ENCODE results near the gene ARHGEF28. TPM values are rescaled to one million over a fixed set of nuclear protein-coding genes. Genes with fewer than 3 reads are reported as not detected.

ARHGEF28 gene
- total and polyA plus RNA-seq, 10 of the 15 experiments (the other 5 are each of a cell fraction or from before 2014, with no cell fraction given): 0.10 to 0.72 (median 0.22) TPM; not detected in 2

- TF ChIP-seq, protein P1, sequence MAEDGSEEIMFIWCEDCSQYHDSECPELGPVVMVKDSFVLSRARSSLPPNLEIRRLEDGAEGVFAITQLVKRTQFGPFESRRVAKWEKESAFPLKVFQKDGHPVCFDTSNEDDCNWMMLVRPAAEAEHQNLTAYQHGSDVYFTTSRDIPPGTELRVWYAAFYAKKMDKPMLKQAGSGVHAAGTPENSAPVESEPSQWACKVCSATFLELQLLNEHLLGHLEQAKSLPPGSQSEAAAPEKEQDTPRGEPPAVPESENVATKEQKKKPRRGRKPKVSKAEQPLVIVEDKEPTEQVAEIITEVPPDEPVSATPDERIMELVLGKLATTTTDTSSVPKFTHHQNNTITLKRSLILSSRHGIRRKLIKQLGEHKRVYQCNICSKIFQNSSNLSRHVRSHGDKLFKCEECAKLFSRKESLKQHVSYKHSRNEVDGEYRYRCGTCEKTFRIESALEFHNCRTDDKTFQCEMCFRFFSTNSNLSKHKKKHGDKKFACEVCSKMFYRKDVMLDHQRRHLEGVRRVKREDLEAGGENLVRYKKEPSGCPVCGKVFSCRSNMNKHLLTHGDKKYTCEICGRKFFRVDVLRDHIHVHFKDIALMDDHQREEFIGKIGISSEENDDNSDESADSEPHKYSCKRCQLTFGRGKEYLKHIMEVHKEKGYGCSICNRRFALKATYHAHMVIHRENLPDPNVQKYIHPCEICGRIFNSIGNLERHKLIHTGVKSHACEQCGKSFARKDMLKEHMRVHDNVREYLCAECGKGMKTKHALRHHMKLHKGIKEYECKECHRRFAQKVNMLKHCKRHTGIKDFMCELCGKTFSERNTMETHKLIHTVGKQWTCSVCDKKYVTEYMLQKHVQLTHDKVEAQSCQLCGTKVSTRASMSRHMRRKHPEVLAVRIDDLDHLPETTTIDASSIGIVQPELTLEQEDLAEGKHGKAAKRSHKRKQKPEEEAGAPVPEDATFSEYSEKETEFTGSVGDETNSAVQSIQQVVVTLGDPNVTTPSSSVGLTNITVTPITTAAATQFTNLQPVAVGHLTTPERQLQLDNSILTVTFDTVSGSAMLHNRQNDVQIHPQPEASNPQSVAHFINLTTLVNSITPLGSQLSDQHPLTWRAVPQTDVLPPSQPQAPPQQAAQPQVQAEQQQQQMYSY (CRISPR knock-in tag; IDR thresholded peaks at IDR 0.05): no peak
Observed at GRCh38 chr5:73591698-73592501, 34.1 kb upstream of the ARHGEF28 start (continued).

DNA sequence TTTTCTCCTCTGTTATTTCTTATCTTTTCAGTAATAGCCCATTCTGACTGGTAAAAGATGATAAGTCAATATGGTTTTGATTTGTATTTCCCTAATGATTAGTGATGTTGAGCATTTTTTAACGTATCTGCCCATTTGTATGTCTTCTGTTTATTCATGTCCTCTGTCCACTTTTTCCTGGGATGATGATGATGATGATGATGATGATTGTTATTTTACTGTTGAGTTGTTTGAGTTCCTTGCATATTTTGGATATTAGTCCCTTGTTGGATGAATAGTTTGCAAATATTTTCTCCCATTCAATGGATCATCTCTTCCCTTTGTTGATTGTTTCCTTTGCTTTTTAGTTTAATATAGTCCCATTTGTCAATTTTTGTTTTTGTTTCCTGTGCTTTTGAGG lies 33.4 kb upstream of the ARHGEF28 start:
- ATAC-seq (no peak), FAIRE-seq (no peak), DNase-seq (ENCODE audit: low read depth, low spot score) (no peak)
- no peak for TF ChIP-seq ZNF24 (IDR thresholded peaks at IDR 0.05)
- no peak for TF ChIP-seq SKIL (IDR thresholded peaks at IDR 0.05; ENCODE audit: low read depth, poor library complexity, severe bottlenecking)
- no peak for TF ChIP-seq RUNX3 (IDR thresholded peaks at IDR 0.05; ENCODE audit: low read length)
- TF ChIP-seq, protein P2, sequence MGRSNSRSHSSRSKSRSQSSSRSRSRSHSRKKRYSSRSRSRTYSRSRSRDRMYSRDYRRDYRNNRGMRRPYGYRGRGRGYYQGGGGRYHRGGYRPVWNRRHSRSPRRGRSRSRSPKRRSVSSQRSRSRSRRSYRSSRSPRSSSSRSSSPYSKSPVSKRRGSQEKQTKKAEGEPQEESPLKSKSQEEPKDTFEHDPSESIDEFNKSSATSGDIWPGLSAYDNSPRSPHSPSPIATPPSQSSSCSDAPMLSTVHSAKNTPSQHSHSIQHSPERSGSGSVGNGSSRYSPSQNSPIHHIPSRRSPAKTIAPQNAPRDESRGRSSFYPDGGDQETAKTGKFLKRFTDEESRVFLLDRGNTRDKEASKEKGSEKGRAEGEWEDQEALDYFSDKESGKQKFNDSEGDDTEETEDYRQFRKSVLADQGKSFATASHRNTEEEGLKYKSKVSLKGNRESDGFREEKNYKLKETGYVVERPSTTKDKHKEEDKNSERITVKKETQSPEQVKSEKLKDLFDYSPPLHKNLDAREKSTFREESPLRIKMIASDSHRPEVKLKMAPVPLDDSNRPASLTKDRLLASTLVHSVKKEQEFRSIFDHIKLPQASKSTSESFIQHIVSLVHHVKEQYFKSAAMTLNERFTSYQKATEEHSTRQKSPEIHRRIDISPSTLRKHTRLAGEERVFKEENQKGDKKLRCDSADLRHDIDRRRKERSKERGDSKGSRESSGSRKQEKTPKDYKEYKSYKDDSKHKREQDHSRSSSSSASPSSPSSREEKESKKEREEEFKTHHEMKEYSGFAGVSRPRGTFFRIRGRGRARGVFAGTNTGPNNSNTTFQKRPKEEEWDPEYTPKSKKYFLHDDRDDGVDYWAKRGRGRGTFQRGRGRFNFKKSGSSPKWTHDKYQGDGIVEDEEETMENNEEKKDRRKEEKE (IDR thresholded peaks at IDR 0.05): no peak
- 5% methylated on average over 1 of the region's 1 CpG for WGBS (ENCODE audit: insufficient coverage, insufficient replicate concordance, low lambda C conversion rate, missing lambda C conversion rate)
- SMC1A ChIA-PET (ENCODE audit: uncharacterized antibody, unreplicated experiment): interaction anchor here (1.3 to 15.3 kb wide), 11 partner anchors 11 to 310 kb away, joined by 3 to 415 read pairs (median 16); no protein-coding TSS in a partner anchor
- H4K20me1 ChIP-seq (ENCODE audit: control insufficient read depth, insufficient read depth): no peaks in the 10 kb centered on the region
- H3K4me2 ChIP-seq (ENCODE audit: control insufficient read depth, insufficient read depth): no peak overlapping the region
- H3K4me3 ChIP-seq: no peak overlapping the region
- no peak overlapping the region for H3K27ac ChIP-seq (ENCODE audit: control insufficient read depth, insufficient read depth)
- in situ Hi-C loops (cut with MboI): loop anchor here (5.0 kb wide), 1 partner anchor 200 kb away; no protein-coding TSS in a partner anchor
- H3K79me2 ChIP-seq (ENCODE audit: control insufficient read depth, insufficient read depth, low read length): no peaks in the 10 kb centered on the region
- no peaks in the 10 kb centered on the region for H3K27me3 ChIP-seq (replicated peaks in 1 of 2; ENCODE audit: control insufficient read depth in 2 of 2, insufficient read depth in 2 of 2, low read length in 1 of 2)
- H3K4me1 ChIP-seq (ENCODE audit: control insufficient read depth, insufficient read depth, low read length): no peaks in the 10 kb centered on the region
- no peak overlapping the region for H3K9ac ChIP-seq (ENCODE audit: control insufficient read depth, insufficient read depth, low read length)
- CTCF ChIA-PET: interaction anchor here (0.9 to 14.3 kb wide), 6 partner anchors 10 to 202 kb away, joined by 3 to 565 read pairs (median 25); no protein-coding TSS in a partner anchor
- POLR2A ChIA-PET: no interaction called here
- no peaks in the 10 kb centered on the region for H3K9me3 ChIP-seq (replicated peaks; ENCODE audit: control insufficient read depth, insufficient read depth, low read length)
- no peak overlapping the region for H2AFZ ChIP-seq (ENCODE audit: control insufficient read depth, low read depth, low read length)
- no TSS peak for BruUV-seq (replicated peaks)
- H3K36me3 ChIP-seq (ENCODE audit: control insufficient read depth in 2 of 2, insufficient read depth in 2 of 2, low read length in 1 of 2): no peaks in the 10 kb centered on the region
- intact Hi-C loops (cut with micrococcal nuclease; ENCODE audit: unreplicated experiment): no loop called here
- RAD21 ChIA-PET (ENCODE audit: unreplicated experiment): interaction anchor here (2.0 to 13.5 kb wide), 4 partner anchors 32 to 200 kb away, joined by 5 to 302 read pairs (median 26); partner anchors contain the start of gene ARHGEF28

All from GM12878 (cell line).